ENCODE data around the gene MRPL10. TPM values are rescaled to one million over a fixed set of nuclear protein-coding genes. Genes with fewer than 3 reads are reported as not detected.

The MRPL10 gene
- total RNA-seq, 1 experiment from 2014 or later = 63.8 TPM

DNA sequence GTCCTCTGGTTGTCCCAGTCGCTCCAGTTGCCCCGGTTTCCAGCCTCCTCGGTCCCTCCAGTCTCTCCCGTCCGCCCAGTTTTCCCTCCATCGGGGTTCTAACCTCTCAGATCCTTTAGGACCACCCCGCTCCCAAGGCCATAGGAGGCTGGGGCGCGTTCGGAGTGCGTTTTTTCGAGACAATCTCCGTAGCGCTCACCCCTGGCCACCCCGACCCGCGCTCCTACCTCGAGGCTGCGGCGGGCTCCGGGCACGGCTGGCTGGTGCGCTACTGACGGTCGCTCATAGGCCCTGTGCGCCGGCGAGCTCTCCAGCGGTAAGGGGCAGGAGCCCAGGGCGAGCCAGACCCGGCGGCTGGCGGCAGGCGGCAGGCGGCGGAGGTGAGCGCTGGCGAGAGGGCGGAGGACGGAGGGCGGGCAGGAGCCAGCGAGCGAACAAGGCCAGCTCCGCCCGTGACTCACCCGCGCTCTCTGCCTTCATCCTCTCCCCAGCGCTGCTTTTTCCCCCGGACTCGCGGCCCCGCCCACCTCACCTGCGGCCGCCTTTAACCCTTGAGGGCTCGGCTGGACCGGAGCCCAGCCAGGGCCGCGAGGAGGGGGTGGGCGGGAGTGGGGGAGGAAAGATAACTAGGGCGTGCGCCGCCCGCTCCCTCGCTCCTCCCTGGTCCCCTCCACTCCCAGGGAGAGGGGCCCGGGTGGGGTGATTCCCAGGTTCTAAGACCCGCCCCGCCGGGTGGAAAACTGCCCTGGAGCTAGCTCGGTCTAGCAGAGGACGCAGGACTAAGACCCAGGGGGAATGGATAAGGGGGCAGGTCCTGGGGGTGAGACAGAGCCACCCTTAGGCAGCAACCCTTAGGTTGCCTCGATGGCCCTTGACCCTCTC is 19.6 kb upstream of the MRPL10 start, which contains the start of gene SP6:
TSS of gene SP6 (minus strand) at position 472 of the 882 bp plus-strand sequence. CDS start 2,734 bp downstream, outside the sequence.
- TF ChIP-seq EZH2 (IDR thresholded peaks at IDR 0.05; ENCODE audit: low read depth) = no peak
- TF ChIP-seq, protein P1, sequence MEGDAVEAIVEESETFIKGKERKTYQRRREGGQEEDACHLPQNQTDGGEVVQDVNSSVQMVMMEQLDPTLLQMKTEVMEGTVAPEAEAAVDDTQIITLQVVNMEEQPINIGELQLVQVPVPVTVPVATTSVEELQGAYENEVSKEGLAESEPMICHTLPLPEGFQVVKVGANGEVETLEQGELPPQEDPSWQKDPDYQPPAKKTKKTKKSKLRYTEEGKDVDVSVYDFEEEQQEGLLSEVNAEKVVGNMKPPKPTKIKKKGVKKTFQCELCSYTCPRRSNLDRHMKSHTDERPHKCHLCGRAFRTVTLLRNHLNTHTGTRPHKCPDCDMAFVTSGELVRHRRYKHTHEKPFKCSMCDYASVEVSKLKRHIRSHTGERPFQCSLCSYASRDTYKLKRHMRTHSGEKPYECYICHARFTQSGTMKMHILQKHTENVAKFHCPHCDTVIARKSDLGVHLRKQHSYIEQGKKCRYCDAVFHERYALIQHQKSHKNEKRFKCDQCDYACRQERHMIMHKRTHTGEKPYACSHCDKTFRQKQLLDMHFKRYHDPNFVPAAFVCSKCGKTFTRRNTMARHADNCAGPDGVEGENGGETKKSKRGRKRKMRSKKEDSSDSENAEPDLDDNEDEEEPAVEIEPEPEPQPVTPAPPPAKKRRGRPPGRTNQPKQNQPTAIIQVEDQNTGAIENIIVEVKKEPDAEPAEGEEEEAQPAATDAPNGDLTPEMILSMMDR (conservative IDR thresholded peaks at IDR 0.05) = no peak; the same call in 1 of the 2 replicates
- H3K36me3 ChIP-seq (ENCODE audit: low read depth) = peaks cover 8% of the 10 kb centered on the region; the same call in 1 of the 2 replicates
- intact Hi-C loops (cut with micrococcal nuclease; ENCODE audit: unreplicated experiment) = loop anchor here (1.0 kb wide), 1 partner anchor 34 kb away; no protein-coding TSS in a partner anchor
- peaks cover 8% of the 10 kb centered on the region; the same call in 1 of the 2 replicates for H4K20me1 ChIP-seq (ENCODE audit: insufficient read depth)
- H3K79me2 ChIP-seq (ENCODE audit: low read depth) = peaks cover 49% of the 10 kb centered on the region
- H3K4me2 ChIP-seq = peak within 1 kb of the TSS; percentile 88
- H3K9me2 ChIP-seq (ENCODE audit: insufficient read depth) = no peaks in the 10 kb centered on the region
- no peaks in the 10 kb centered on the region for H3K9me3 ChIP-seq (ENCODE audit: insufficient read depth, low read depth)
- H3F3A ChIP-seq (ENCODE audit: insufficient read depth, low read depth) = peaks cover 9% of the 10 kb centered on the region; the same call in 1 of the 2 replicates
- H3K27me3 ChIP-seq (ENCODE audit: insufficient read depth, low read depth) = no peaks in the 10 kb centered on the region
- H3K4me1 ChIP-seq (replicated peaks; ENCODE audit: insufficient read depth) = peaks cover 33% of the 10 kb centered on the region
- H3K27ac ChIP-seq = peak within 1 kb of the TSS; percentile 55
- POLR2A ChIA-PET (ENCODE audit: unreplicated experiment) = interaction anchor here (0.5 to 0.9 kb wide), 4 partner anchors 12 to 34 kb away, joined by 3 to 5 read pairs (median 4); no protein-coding TSS in a partner anchor
- CTCF ChIA-PET = interaction anchor here (0.7 to 1.7 kb wide), 2 partner anchors 39 to 120 kb away, joined by 5 to 6 read pairs; partner anchors contain the start of gene CDK5RAP3
- no TSS peak for BruUV-seq (replicated peaks)
- H2AFZ ChIP-seq = peak within 1 kb of the TSS; percentile 80
- H3K4me3 ChIP-seq = peak within 1 kb of the TSS; percentile 72
- DNase-seq = peak; percentile 86 to 88

DNA sequence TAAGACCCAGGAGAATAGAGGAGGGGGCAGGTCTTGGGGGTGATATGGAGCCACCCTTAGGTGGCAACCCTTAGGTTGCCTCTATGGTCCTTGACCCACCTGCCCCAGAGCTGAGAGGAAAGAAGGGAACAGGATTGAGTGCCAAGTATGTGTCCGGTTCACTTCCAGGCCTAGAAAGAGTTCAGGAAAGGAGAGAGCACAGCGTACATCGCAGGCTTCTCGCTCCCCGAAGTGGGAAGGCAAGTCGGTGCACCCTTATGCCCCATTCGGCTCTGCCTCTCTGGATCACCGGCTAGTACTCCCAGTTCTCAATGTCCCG is 19.0 kb upstream of the MRPL10 start:
- Histone ChIP-seq H3F3A (ENCODE audit: insufficient read depth, low read depth) (peaks cover 15% of the 10 kb centered on the region; the same call in 1 of the 2 replicates), H3K4me3 (peak overlapping the region; percentile 72), H3K79me2 (ENCODE audit: low read depth) (peaks cover 55% of the 10 kb centered on the region), H2AFZ (peak overlapping the region; percentile 80), H4K20me1 (ENCODE audit: insufficient read depth) (peaks cover 8% of the 10 kb centered on the region; the same call in 1 of the 2 replicates), H3K9me3 (ENCODE audit: insufficient read depth, low read depth) (no peaks in the 10 kb centered on the region), H3K27me3 (ENCODE audit: insufficient read depth, low read depth) (no peaks in the 10 kb centered on the region), H3K9me2 (ENCODE audit: insufficient read depth) (no peaks in the 10 kb centered on the region), H3K27ac (peak overlapping the region; percentile 55), H3K4me1 (replicated peaks; ENCODE audit: insufficient read depth) (peaks cover 39% of the 10 kb centered on the region), H3K36me3 (ENCODE audit: low read depth) (peaks cover 10% of the 10 kb centered on the region; the same call in 1 of the 2 replicates), H3K4me2 (peak overlapping the region; percentile 88)
- DNase-seq = no peak
- POLR2A ChIA-PET (ENCODE audit: unreplicated experiment) = interaction anchor here (0.5 to 0.9 kb wide), 3 partner anchors 13 to 35 kb away, joined by 4 to 5 read pairs (median 4); no protein-coding TSS in a partner anchor
- intact Hi-C loops (cut with micrococcal nuclease; ENCODE audit: unreplicated experiment) = no loop called here
- CTCF ChIA-PET = interaction anchor here (0.7 to 1.7 kb wide), 2 partner anchors 39 to 121 kb away, joined by 5 to 6 read pairs; partner anchors contain the start of gene CDK5RAP3
- TF ChIP-seq, protein P1 (conservative IDR thresholded peaks at IDR 0.05) = no peak
- no peak for TF ChIP-seq EZH2 (IDR thresholded peaks at IDR 0.05; ENCODE audit: low read depth)
- no TSS peak for BruUV-seq (replicated peaks)

DNA sequence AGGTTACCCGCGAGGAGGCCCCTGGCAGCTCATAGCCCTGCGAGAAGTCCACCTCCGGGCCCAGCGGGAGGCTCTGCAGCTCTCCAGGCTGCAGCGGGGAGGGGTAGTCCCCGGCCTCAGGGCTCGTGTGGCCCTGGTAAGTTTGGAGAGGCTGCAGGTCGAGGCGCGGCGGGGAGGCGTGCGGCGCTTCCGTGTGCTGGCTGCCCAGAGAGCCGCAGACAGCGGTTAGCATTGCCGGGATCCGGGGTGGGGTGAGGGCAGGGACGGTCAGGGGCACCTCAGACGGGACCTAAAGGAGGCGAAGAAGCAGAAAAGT is 16.8 kb upstream of the MRPL10 start:
- POLR2A ChIA-PET (ENCODE audit: unreplicated experiment) = no interaction called here
- H3K27ac ChIP-seq = no peak overlapping the region

More for the DNA sequence above, 16.8 kb upstream of the MRPL10 start:
- no peak for DNase-seq
- H3K4me2 ChIP-seq = peak overlapping the region; percentile 88
- H3K79me2 ChIP-seq (ENCODE audit: low read depth) = peaks cover 60% of the 10 kb centered on the region
- H3K9me3 ChIP-seq (ENCODE audit: insufficient read depth, low read depth) = no peaks in the 10 kb centered on the region
- peak overlapping the region; percentile 72; the same call in 1 of the 2 replicates for H3K4me3 ChIP-seq
- TF ChIP-seq EZH2 (IDR thresholded peaks at IDR 0.05; ENCODE audit: low read depth) = no peak
- TF ChIP-seq, protein P1 (conservative IDR thresholded peaks at IDR 0.05) = no peak
- H3K4me1 ChIP-seq (replicated peaks; ENCODE audit: insufficient read depth) = peaks cover 61% of the 10 kb centered on the region
- intact Hi-C loops (cut with micrococcal nuclease; ENCODE audit: unreplicated experiment) = no loop called here
- peaks cover 10% of the 10 kb centered on the region; the same call in 1 of the 2 replicates for H3K36me3 ChIP-seq (ENCODE audit: low read depth)
- H3K27me3 ChIP-seq (ENCODE audit: insufficient read depth, low read depth) = no peaks in the 10 kb centered on the region
- CTCF ChIA-PET = no interaction called here
- peaks cover 36% of the 10 kb centered on the region for H3F3A ChIP-seq (ENCODE audit: insufficient read depth, low read depth)
- H3K9me2 ChIP-seq (ENCODE audit: insufficient read depth) = no peaks in the 10 kb centered on the region
- no peak overlapping the region for H2AFZ ChIP-seq
- peaks cover 8% of the 10 kb centered on the region; the same call in 1 of the 2 replicates for H4K20me1 ChIP-seq (ENCODE audit: insufficient read depth)
- BruUV-seq (replicated peaks) = no TSS peak

Data from PC-9 (cell line).